ENCODE measurements around the gene NCS1. TPM values are rescaled to one million over a fixed set of nuclear protein-coding genes. Genes with fewer than 3 reads are reported as not detected.

The NCS1 gene
- polyA plus RNA-seq, 3 donors: not detected

- no peak for DNase-seq
- Histone ChIP-seq H3K4me1 (ENCODE audit: control insufficient read depth in 1 of 2, insufficient read depth in 2 of 2, low read length in 2 of 2) (no peaks in the 10 kb centered on the region), H3K4me3 (replicated peaks in 1 of 3; ENCODE audit: low read depth in 2 of 3, low read length in 3 of 3) (no peak overlapping the region), H3K27me3 (ENCODE audit: control insufficient read depth in 2 of 2, insufficient read depth in 2 of 2, low read length in 2 of 2) (no peaks in the 10 kb centered on the region), H3K9ac (ENCODE audit: insufficient read depth, low read length, poor library complexity, severe bottlenecking) (no peak overlapping the region), H4K20me1 (ENCODE audit: insufficient read depth, low read length) (no peaks in the 10 kb centered on the region), H3K9me3 (replicated peaks in 1 of 2; ENCODE audit: control insufficient read depth in 1 of 2, insufficient read depth in 1 of 2, low read length in 2 of 2) (no peaks in the 10 kb centered on the region), H3K27ac (ENCODE audit: low read depth in 1 of 2, low read length in 2 of 2) (no peak overlapping the region), H3K4me2 (replicated peaks; ENCODE audit: extremely low read depth, low read length, poor library complexity, severe bottlenecking) (no peak overlapping the region), H2AFZ (ENCODE audit: insufficient read depth, low read depth, low read length, poor library complexity, severe bottlenecking) (no peak overlapping the region), H3K79me2 (ENCODE audit: insufficient read depth, low read length) (no peaks in the 10 kb centered on the region), H3K36me3 (replicated peaks in 1 of 2; ENCODE audit: control insufficient read depth in 1 of 2, insufficient read depth in 2 of 2, low read length in 2 of 2) (no peaks in the 10 kb centered on the region)
- Mint-ChIP-seq H3K4me1 (no peaks in the 10 kb centered on the region), H3K4me3 (no peak overlapping the region), H3K27me3 (ENCODE audit: low read depth in 3 of 3) (peaks cover 0 to 3% (median 1%) of the 10 kb centered on the region in 3 donors), H3K27ac (no peak overlapping the region), H3K9me3 (peaks cover 0 to 3% (median 0%) of the 10 kb centered on the region in 7 donors), H3K36me3 (no peaks in the 10 kb centered on the region)
- no peak for TF ChIP-seq CTCF (IDR thresholded peaks at IDR 0.05)
- 84% methylated on average over 12 of the region's 17 CpGs for WGBS (ENCODE audit: insufficient coverage)
- intact Hi-C loops (cut with micrococcal nuclease): no loop called here
Observed at GRCh38 chr9:130200038-130200849, 28.0 kb downstream of the NCS1 start.

- no peaks in the 10 kb centered on the region for H4K20me1 ChIP-seq (ENCODE audit: insufficient read depth, low read length)
- Mint-ChIP-seq H3K4me3 (no peak overlapping the region), H3K9me3 (peaks cover 0 to 3% (median 0%) of the 10 kb centered on the region in 7 donors), H3K4me1 (no peaks in the 10 kb centered on the region), H3K27ac (no peak overlapping the region), H3K36me3 (no peaks in the 10 kb centered on the region), H3K27me3 (ENCODE audit: low read depth in 3 of 3) (peaks cover 0 to 3% (median 1%) of the 10 kb centered on the region in 3 donors)
- no peaks in the 10 kb centered on the region for H3K79me2 ChIP-seq (ENCODE audit: insufficient read depth, low read length)
- H3K4me2 ChIP-seq (replicated peaks; ENCODE audit: extremely low read depth, low read length, poor library complexity, severe bottlenecking): no peak overlapping the region
- no peak overlapping the region for H3K9ac ChIP-seq (ENCODE audit: insufficient read depth, low read length, poor library complexity, severe bottlenecking)
- H3K4me1 ChIP-seq (ENCODE audit: control insufficient read depth in 1 of 2, insufficient read depth in 2 of 2, low read length in 2 of 2): no peaks in the 10 kb centered on the region
- 99% methylated on average over 10 of the region's 12 CpGs for WGBS (ENCODE audit: insufficient coverage)
- intact Hi-C loops (cut with micrococcal nuclease): no loop called here
- H3K9me3 ChIP-seq (replicated peaks in 1 of 2; ENCODE audit: control insufficient read depth in 1 of 2, insufficient read depth in 1 of 2, low read length in 2 of 2): no peaks in the 10 kb centered on the region
- no peaks in the 10 kb centered on the region for H3K27me3 ChIP-seq (ENCODE audit: control insufficient read depth in 2 of 2, insufficient read depth in 2 of 2, low read length in 2 of 2)
- H3K36me3 ChIP-seq (replicated peaks in 1 of 2; ENCODE audit: control insufficient read depth in 1 of 2, insufficient read depth in 2 of 2, low read length in 2 of 2): no peaks in the 10 kb centered on the region
- no peak for DNase-seq
- H3K4me3 ChIP-seq (replicated peaks in 1 of 3; ENCODE audit: low read depth in 2 of 3, low read length in 3 of 3): no peak overlapping the region
- H2AFZ ChIP-seq (ENCODE audit: insufficient read depth, low read depth, low read length, poor library complexity, severe bottlenecking): no peak overlapping the region
- TF ChIP-seq CTCF (IDR thresholded peaks at IDR 0.05): no peak
- no peak overlapping the region for H3K27ac ChIP-seq (ENCODE audit: low read depth in 1 of 2, low read length in 2 of 2)
Observed at GRCh38 chr9:130201399-130201873, 29.2 kb downstream of the NCS1 start.
